GM21447 (cell line): ENCODE measurements around the gene FYTTD1.
"Not testable (repeated sequence)": the region's sequence is repeated elsewhere in the genome, so short reads cannot be mapped to it uniquely, and the experiment has no call there.

Experiments used
- ATAC-seq: cut with Tn5 transposase; IDR thresholded peaks from one replicate; pipeline ENCODE4 v1.9.1; 2021; ENCODE audit not compliant: unreplicated experiment

Gene FYTTD1, protein sequence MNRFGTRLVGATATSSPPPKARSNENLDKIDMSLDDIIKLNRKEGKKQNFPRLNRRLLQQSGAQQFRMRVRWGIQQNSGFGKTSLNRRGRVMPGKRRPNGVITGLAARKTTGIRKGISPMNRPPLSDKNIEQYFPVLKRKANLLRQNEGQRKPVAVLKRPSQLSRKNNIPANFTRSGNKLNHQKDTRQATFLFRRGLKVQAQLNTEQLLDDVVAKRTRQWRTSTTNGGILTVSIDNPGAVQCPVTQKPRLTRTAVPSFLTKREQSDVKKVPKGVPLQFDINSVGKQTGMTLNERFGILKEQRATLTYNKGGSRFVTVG

GRCh38 chr3:197749601-197750395 lies at the start of gene FYTTD1:
FYTTD1 (plus strand) TSS chr3:197749883; CDS start chr3:197749972, 89 bp downstream.
- peak; percentile 59 for ATAC-seq

- ATAC-seq, result no peak
Observed at GRCh38 chr3:197700095-197700494, 49.6 kb upstream of the FYTTD1 start.

DNA sequence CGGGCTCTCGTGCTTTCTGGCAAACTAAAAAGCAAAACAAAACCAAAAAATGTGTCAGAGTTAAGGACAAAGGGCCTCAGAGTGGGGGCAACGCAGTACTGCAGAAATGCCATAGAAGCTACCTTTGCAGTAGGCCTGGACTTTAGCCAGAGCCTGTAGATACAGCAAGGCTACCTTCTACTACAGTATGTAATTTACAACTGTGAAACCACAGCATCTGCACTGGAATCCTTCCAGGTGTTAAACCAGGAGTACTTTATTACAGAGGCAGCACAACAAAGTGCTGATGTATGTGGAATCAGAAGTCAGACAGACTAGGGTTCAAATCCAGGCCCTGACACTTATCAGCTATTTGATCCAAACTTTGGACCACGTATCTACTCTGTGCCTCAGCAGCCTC lies 47.8 kb upstream of the FYTTD1 start:
- ATAC-seq, result no peak

DNA sequence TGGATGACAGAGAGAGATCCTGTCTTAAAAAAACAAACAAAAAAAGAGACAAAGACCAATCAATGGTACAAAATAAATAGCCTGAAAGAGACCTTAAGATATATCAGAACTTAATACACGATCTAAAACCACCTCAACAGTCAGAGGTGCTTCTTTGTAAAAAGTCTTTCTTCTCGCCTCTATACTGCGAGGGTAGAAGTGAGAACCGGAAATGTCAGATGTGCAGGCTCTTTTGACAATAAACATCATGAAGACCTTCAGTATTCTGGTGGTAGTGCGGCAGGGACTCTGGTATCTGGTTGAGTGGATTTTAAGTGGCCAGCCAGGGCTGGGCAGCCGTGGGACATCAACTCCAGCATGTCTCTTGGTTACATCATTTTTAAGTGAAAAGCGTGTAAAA lies 43.0 kb upstream of the FYTTD1 start:
- ATAC-seq, result no peak

- ATAC-seq, result no peak
Observed at GRCh38 chr3:197709135-197709534, 40.5 kb upstream of the FYTTD1 start.

GRCh38 chr3:197710965-197711364 lies 38.7 kb upstream of the FYTTD1 start:
- ATAC-seq, result not testable (repeated sequence)

DNA sequence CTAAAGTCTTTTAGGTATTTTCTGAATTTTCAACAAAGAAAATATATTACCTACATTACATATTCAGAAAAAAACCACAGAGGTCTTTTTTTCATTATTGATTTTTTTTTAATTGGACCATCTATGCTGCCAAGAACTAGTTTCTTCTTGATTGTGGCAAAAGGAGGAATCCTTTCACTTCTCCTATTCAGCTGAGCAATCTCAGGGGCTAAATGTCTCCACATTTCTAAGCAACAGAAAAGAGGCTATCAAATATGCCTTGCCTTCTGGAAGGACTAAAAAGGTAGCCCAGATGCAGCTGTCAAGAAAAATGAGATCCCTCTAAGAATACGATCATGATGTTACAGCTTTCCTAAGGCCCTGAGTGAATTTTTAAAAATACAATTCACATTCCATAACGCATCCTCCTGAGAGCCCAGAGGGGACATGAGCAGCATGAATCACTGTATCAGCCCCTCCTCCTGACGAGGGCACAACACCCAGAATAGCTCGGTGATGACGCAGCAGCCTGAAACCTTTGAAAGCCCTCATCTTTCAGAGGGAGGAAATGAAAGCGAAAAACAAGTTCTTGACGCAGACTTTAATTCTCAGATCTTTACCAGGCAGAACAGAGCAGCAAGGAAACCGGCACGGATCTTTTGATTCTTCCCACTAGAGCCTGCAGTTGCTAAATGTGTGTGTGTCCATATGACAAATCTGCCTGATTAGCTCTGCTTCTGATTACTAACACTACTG lies 37.5 kb upstream of the FYTTD1 start:
- peak; percentile 86 for ATAC-seq

- ATAC-seq, result peak; percentile 21
Observed at GRCh38 chr3:197713477-197713822, 36.2 kb upstream of the FYTTD1 start.

DNA sequence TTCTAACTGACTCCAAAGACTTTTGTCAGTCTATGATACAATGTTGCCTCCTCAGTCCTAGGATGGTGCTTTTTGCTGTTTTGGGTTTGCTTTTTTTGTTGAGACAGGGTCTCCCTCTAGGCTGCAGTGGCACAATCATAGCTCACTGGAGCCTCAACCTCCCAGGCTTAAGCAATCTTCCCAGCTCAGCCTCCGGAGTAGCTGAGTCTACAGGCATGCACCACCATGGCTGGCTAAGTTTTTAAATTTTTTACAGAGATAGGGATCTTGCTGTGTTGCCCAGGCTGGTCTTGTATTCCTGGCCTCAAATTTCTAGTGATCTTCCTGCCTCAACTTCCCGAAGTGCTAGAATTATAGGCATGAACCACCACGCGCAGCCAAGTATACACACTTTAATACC lies 35.4 kb upstream of the FYTTD1 start:
- ATAC-seq, result no peak

DNA sequence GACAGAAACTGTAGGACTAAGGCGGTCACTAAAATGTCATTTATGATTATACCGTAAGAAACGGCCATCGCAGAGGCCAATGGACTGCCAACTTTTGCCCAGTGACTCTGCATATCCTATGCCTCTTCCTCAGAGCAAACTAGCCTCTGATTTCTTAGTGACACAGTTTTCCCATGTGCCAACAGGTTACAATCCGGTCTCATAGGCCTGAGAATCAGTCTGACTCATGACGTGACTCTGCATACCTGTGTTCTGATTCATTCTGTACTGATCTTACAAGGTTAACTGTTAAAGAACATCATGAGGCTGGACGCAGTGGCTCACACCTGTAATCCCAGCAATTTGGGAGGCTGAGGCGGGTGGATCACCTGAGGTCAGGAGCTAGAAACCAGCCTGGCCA lies 30.8 kb upstream of the FYTTD1 start:
- ATAC-seq, result no peak

DNA sequence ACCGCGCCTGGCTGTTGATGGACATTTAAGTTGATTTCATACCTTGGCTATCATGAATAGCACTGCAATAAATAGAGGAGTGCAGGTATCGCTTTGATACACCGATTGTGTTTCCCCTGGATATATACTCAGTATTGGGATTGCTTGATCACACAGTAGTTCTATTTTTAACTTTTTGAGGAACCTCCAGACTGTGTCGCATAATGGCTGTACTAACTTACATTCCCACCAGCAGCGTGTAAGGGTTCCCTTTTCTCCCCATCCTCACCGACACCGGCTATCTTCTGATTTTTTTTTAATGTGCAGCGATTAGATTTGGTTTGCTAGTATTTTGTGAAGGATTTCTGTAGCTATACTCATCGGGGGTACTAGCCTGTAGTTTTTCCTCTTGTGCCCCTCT lies 29.0 kb upstream of the FYTTD1 start:
- ATAC-seq, result no peak

- ATAC-seq, result no peak
Observed at GRCh38 chr3:197722734-197723133, 26.9 kb upstream of the FYTTD1 start.

DNA sequence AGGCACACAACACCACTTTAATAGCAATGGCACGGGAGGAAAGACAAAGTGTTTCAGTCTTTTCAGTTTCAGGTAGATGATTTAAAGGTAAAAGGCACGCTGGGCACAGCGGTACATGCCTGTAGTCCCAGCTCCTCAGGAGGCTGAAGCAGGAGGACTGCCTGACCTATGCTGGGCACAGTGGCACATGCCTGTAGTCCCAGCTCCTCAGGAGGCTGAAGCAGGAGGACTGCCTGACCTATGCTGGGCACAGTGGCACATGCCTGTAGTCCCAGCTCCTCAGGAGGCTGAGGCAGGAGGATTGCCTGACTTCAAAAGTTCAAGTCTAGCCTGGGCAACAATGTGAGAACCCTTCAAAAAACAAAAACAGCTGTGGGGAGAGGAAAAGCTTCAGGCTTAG lies 21.8 kb upstream of the FYTTD1 start:
- not testable (repeated sequence) for ATAC-seq

GRCh38 chr3:197728487-197728886 lies 21.2 kb upstream of the FYTTD1 start:
- ATAC-seq, result no peak

DNA sequence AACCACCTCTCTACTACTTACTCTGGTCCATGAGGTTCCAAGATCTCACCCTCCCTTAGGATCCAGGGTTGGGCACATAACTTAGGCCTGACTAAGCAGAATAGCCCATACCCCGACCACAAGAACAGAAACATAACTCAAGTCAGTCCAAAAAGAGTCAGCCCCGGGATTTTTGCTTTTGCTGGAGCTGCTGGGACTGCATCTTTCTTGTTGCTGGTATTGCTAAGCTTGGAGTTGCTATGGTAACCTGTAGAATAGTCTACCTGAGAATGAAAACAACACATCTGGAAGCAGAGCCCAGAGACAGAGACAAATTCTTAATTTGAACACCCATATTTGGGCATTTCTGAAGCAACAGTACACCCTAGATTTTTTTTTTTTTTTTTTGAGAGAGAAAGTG lies 19.5 kb upstream of the FYTTD1 start:
- ATAC-seq, result no peak

DNA sequence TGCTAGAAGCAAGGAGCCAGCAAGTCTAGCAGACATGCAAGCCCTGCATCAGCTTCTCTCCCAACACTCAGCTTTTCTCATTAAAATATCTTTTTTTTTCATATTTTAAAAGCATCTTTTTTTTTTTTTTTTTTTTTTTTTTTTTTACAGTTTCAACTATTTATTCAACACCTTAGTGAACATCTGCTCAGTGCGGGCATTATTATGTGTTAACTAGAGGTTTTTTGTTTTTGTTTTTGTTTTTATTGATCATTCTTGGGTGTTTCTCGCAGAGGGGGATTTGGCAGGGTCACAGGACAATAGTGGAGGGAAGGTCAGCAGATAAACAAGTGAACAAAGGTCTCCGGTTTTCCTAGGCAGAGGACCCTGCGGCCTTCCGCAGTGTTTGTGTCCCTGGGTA lies 18.9 kb upstream of the FYTTD1 start:
- ATAC-seq, result not testable (repeated sequence)

DNA sequence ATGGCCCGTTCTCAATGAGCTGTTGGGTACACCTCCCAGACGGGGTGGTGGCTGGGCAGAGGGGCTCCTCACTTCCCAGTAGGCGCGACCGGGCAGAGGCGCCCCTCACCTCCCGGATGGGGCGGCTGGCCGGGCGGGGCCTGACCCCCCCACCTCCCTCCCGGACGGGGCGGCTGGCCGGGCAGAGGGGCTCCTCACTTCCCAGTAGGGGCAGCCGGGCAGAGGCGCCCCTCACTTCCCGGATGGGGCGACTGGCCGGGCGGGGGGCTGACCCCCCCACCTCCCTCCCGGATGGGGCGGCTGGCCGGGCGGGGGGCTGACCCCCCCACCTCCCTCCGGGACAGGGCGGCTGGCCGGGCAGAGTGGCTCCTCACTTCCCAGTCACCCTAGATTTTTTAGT lies 18.2 kb upstream of the FYTTD1 start:
- ATAC-seq, result not testable (repeated sequence)

DNA sequence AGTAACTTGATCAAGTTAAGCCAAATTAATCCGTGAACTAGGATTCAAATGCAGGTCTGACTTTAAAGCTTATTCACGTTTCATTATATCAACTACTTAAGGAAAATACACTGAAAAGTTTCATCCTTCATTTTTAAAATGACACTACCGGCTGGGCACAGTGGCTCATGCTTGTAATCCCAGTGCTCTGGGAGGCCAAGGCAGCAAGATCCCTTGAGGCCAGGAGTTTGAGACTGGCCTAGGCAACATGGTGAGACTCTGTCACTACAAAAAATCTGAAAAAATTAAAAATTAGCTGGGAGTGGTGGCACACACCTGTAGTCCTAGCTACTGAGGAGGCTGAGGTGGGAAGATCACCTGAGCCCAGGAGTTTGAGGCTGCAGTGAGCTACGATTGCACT lies 16.6 kb upstream of the FYTTD1 start:
- ATAC-seq, result no peak

DNA sequence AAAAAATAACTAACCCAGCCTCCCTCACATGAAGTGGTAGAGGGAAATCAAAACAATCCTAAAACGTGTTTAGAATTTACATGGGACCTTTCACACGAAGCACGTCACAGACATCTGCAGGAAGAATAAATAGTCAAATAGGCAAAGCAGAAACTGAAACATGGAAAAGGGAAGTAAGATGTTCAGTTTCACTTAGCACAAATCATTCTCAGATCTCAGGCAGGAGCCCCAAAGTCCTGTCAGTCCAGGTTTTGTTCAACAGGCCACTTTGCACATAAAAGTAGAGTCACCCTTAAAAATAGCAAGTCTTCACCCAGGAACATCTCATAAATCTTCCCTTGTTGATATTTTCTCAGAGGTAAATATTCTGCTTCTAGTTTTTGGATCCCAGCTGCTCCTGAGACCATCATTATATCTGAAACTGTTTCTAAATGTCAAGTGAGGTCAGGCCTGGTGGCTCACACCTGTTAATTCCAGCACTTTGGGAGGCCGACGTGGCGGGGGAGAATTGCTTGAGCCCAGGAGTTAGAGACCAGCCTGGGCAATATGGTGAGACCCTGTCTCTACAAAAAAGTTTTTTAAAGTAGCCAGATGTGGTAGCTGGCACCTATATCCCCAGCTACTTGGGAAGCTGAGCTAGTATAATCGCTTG lies 14.9 kb upstream of the FYTTD1 start:
- ATAC-seq, result peak; percentile 48

GRCh38 chr3:197736010-197736490 lies 13.6 kb upstream of the FYTTD1 start:
- ATAC-seq, result peak; percentile 28
